Liver (tissue), 9 donors: ENCODE data around the gene EHMT1. TPM values are rescaled to one million over a fixed set of nuclear protein-coding genes. Genes with fewer than 3 reads are reported as not detected.

Experiments used
- DNase-seq: peaks from one replicate; pipeline ENCODE4 v3.0.0-alpha.2; 2017; ENCODE audit warnings: low spot score
- H3K27ac ChIP-seq, 2 donors: one replicate each; pipeline ENCODE4 v1.7.0; 2013; ENCODE audit warnings: inconsistent platforms in 2 of 2, low read length in 2 of 2, control low read depth in 1 of 2, low read depth in 1 of 2, mild to moderate bottlenecking in 1 of 2
- H3K27me3 ChIP-seq, 4 donors: one replicate each; pipeline versions ENCODE4 v1.6.1 to v1.7.0; 2013; ENCODE audit warnings: low read length in 3 of 4, inconsistent platforms in 1 of 4, mild to moderate bottlenecking in 1 of 4, moderate library complexity in 1 of 4; ENCODE audit not compliant: control insufficient read depth in 4 of 4, insufficient read depth in 4 of 4
- H3K36me3 ChIP-seq, 4 donors: one replicate each; pipeline versions ENCODE4 v1.6.1 to v1.7.0; 2013; ENCODE audit warnings: low read length in 3 of 4, mild to moderate bottlenecking in 3 of 4, low read depth in 1 of 4, moderate library complexity in 1 of 4; ENCODE audit not compliant: control insufficient read depth in 4 of 4, insufficient read depth in 3 of 4
- H3K4me1 ChIP-seq, 4 donors: one replicate each; pipeline versions ENCODE4 v1.6.1 to v1.7.0; 2013; ENCODE audit warnings: low read length in 3 of 4, mild to moderate bottlenecking in 3 of 4, moderate library complexity in 1 of 4; ENCODE audit not compliant: control insufficient read depth in 4 of 4, insufficient read depth in 4 of 4
- H3K4me3 ChIP-seq, 3 donors: one replicate each; pipeline versions ENCODE4 v1.6.1 to v1.7.0; 2013; ENCODE audit warnings: low read length in 3 of 3, control low read depth in 1 of 3, low read depth in 1 of 3, mild to moderate bottlenecking in 1 of 3
- H3K9ac ChIP-seq, 2 donors: one replicate each; pipeline ENCODE4 v1.7.0; 2013; ENCODE audit warnings: low read length in 2 of 2, mild to moderate bottlenecking in 2 of 2, moderate library complexity in 2 of 2, control low read depth in 1 of 2, low read depth in 1 of 2
- H3K9me3 ChIP-seq, 4 donors: one replicate each; pipeline versions ENCODE4 v1.6.1 to v1.7.0; 2013; ENCODE audit warnings: low read length in 3 of 4; ENCODE audit not compliant: control insufficient read depth in 4 of 4
- CTCF ChIP-seq: fragments of 150-350 bp; IDR thresholded peaks from 2 replicates; pipeline ENCODE4 v1.5.1; 2017; ENCODE audit warnings: improper control_type of control experiment, low read depth, low read length; ENCODE audit not compliant: missing input control
- EGR1 ChIP-seq, 2 donors: IDR thresholded peaks; 2 replicates each; pipeline ENCODE4 v1.6.1; 2016 to 2018; ENCODE audit warnings: antibody characterized with exemption in 2 of 2, low read depth in 2 of 2
- FOXA1 ChIP-seq: IDR thresholded peaks from 2 replicates; pipeline ENCODE4 v1.6.1; 2016; ENCODE audit warnings: antibody characterized with exemption
- FOXA2 ChIP-seq: IDR thresholded peaks from 2 replicates; pipeline ENCODE4 v1.6.1; 2016; ENCODE audit warnings: antibody characterized with exemption
- GABPA ChIP-seq, 2 donors: IDR thresholded peaks in 1 of 2; conservative IDR thresholded peaks in 1 of 2; 2 replicates each; pipeline ENCODE4 v1.6.1; 2016; ENCODE audit warnings: antibody characterized with exemption in 2 of 2, mild to moderate bottlenecking in 1 of 2, moderate library complexity in 1 of 2
- JUND ChIP-seq, 2 donors: IDR thresholded peaks; 2 replicates each; pipeline ENCODE4 v1.6.1; 2016; ENCODE audit warnings: antibody characterized with exemption in 2 of 2
- MAX ChIP-seq: IDR thresholded peaks from 2 replicates; pipeline ENCODE4 v1.6.1; 2016; ENCODE audit warnings: antibody characterized with exemption
- RAD21 ChIP-seq, 2 donors: IDR thresholded peaks; 2 replicates each; pipeline ENCODE4 v1.6.1; 2016; ENCODE audit warnings: antibody characterized with exemption in 2 of 2, mild to moderate bottlenecking in 2 of 2
- RXRA ChIP-seq, 2 donors: IDR thresholded peaks; 2 replicates each; pipeline ENCODE4 v1.6.1; 2017 to 2018; ENCODE audit warnings: antibody characterized with exemption in 2 of 2, mild to moderate bottlenecking in 1 of 2
- SP1 ChIP-seq: IDR thresholded peaks from 2 replicates; pipeline ENCODE4 v1.6.1; 2018; ENCODE audit warnings: antibody characterized with exemption, mild to moderate bottlenecking
- TAF1 ChIP-seq: conservative IDR thresholded peaks from 2 replicates; pipeline ENCODE4 v1.6.1; 2016; ENCODE audit warnings: antibody characterized with exemption, mild to moderate bottlenecking
- YY1 ChIP-seq: IDR thresholded peaks from 2 replicates; pipeline ENCODE4 v1.6.1; 2016; ENCODE audit warnings: antibody characterized with exemption, mild to moderate bottlenecking
- ZBTB33 ChIP-seq: IDR thresholded peaks from 2 replicates; pipeline ENCODE4 v1.6.1; 2016; ENCODE audit warnings: antibody characterized with exemption
- WGBS: extraction: QIAGEN DNeasy Blood & Tissue Kit; methylation state at CpG from one replicate; pipeline ENCODE4 v1.1.7; 2013; 5-methylcytosine and 5-hydroxymethylcytosine counted together
- polyA plus RNA-seq, 2 donors: library from polyadenylated mRNA; stranded (reverse) in 1 of 2; unstranded in 1 of 2; fragments of 200-250 nt in 1 of 2; fragments of >200 nt in 1 of 2; fragmentation: Nextera tagmentation in 1 of 2; extraction: Ambion mirVana in 1 of 2; gene quantifications; one replicate each; pipeline versions ENCODE4 v1.2.1 to v1.2.3, GENCODE V29; 2013 to 2015
- total RNA-seq, 2 donors: library from RNA; depleted of rRNA; stranded (reverse); fragments of >200 nt; gene quantifications; one replicate each; pipeline ENCODE4 v1.2.3, GENCODE V29; 2014
- TF ChIP-seq, protein P1 (sequence below): IDR thresholded peaks from 2 replicates; pipeline ENCODE4 v1.6.1; 2016; ENCODE audit warnings: antibody characterized with exemption
- donor health status: healthy.
- donor health status: healthy.
- donor health status: healthy.
- donor health status: healthy.
- donor health status: healthy.

The EHMT1 gene
- total and polyA plus RNA-seq, 4 donors, result 16.1 to 48.2 (median 27.3) TPM

- Histone ChIP-seq H3K27ac (no peak overlapping the region), H3K9ac (no peak overlapping the region), H3K9me3 (no peaks in the 10 kb centered on the region), H3K27me3 (no peaks in the 10 kb centered on the region), H3K4me3 (no peak overlapping the region), H3K36me3 (peaks cover 10 to 44% (median 17%) of the 10 kb centered on the region in 4 donors), H3K4me1 (no peaks in the 10 kb centered on the region)
- TF ChIP-seq SP1 (no peak), TAF1 (no peak), YY1 (no peak), CTCF (no peak), FOXA2 (no peak), JUND (IDR thresholded peaks at IDR 0.05) (no peak), GABPA (IDR thresholded peaks at IDR 0.05 in 1 of 2, conservative IDR thresholded peaks at IDR 0.05 in 1 of 2) (no peak), RXRA (IDR thresholded peaks at IDR 0.05) (no peak), ZBTB33 (no peak), RAD21 (IDR thresholded peaks at IDR 0.05) (no peak), EGR1 (IDR thresholded peaks at IDR 0.05; ENCODE audit: low read depth in 2 of 2) (no peak), FOXA1 (no peak), MAX (no peak)
- TF ChIP-seq, protein P1, sequence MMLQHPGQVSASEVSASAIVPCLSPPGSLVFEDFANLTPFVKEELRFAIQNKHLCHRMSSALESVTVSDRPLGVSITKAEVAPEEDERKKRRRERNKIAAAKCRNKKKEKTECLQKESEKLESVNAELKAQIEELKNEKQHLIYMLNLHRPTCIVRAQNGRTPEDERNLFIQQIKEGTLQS, result no peak
- WGBS, result 97% methylated on average over 14 of the region's 14 CpGs
- no peak for DNase-seq
Measured at GRCh38 chr9:137804908-137805630, 186.3 kb downstream of the EHMT1 start.

GRCh38 chr9:137807721-137808703 lies 189.2 kb downstream of the EHMT1 start:
- 89% methylated on average over 22 of the region's 22 CpGs for WGBS

More at GRCh38 chr9:137807721-137808703, 189.2 kb downstream of the EHMT1 start:
- no peak for TF ChIP-seq RAD21 (IDR thresholded peaks at IDR 0.05)
- Histone ChIP-seq H3K27me3 (no peaks in the 10 kb centered on the region), H3K27ac (no peak overlapping the region), H3K9ac (no peak overlapping the region), H3K4me3 (no peak overlapping the region), H3K9me3 (no peaks in the 10 kb centered on the region), H3K36me3 (peaks cover 11 to 30% (median 18%) of the 10 kb centered on the region in 4 donors), H3K4me1 (no peaks in the 10 kb centered on the region)
- no peak for DNase-seq
